Measurements from ENCODE around the gene EPHA5. TPM values are rescaled to one million over a fixed set of nuclear protein-coding genes. Genes with fewer than 3 reads are reported as not detected.

EPHA5 gene
- total and polyA plus RNA-seq, 9 of the 15 experiments (the other 6 are each of a cell fraction or from before 2014, with no cell fraction given): 0.04 TPM; not detected in 8

GRCh38 chr4:65450899-65451298 lies 219.4 kb downstream of the EPHA5 start:
- no peak for FAIRE-seq
- no peaks in the 10 kb centered on the region for H4K20me1 ChIP-seq (replicated peaks; ENCODE audit: control insufficient read depth, insufficient read depth, low read length)
- CTCF ChIA-PET (ENCODE audit: low intra/inter-chr PET ratio): no interaction called here
- no peaks in the 10 kb centered on the region for H3K4me1 ChIP-seq (replicated peaks in 1 of 2; ENCODE audit: control insufficient read depth in 2 of 2, insufficient read depth in 2 of 2, low read length in 2 of 2)
- no peak for TF ChIP-seq BCOR (IDR thresholded peaks at IDR 0.05)
- TF ChIP-seq ILK (tag; IDR thresholded peaks at IDR 0.05; ENCODE audit: borderline replicate concordance, low read depth): no peak
- TF ChIP-seq SRSF9 (IDR thresholded peaks at IDR 0.05; ENCODE audit: borderline replicate concordance, low read depth, low read length): no peak
- no peak for TF ChIP-seq ZNF785 (CRISPR knock-in tag; IDR thresholded peaks at IDR 0.05)
- no peak for TF ChIP-seq ZNF347 (CRISPR knock-in tag; IDR thresholded peaks at IDR 0.05; ENCODE audit: low read depth)
- TF ChIP-seq GTF2E2 (tag; IDR thresholded peaks at IDR 0.05): no peak
- TF ChIP-seq ATF2 (CRISPR knock-in tag; IDR thresholded peaks at IDR 0.05): no peak
- no peak for TF ChIP-seq SMAD4 (CRISPR knock-in tag; conservative IDR thresholded peaks at IDR 0.05)
- TF ChIP-seq HMG20B (CRISPR knock-in tag; IDR thresholded peaks at IDR 0.05): no peak
- no peak for TF ChIP-seq ZMIZ1 (IDR thresholded peaks at IDR 0.05; ENCODE audit: low read depth in 2 of 2, low read length in 2 of 2)
- no peak for TF ChIP-seq BRD9 (IDR thresholded peaks at IDR 0.05; ENCODE audit: low read depth, partially characterized antibody)
- H2AFZ ChIP-seq (ENCODE audit: low read depth, low read length): no peak overlapping the region
- no peak overlapping the region for H3K27ac ChIP-seq (ENCODE audit: extremely low read depth, low read depth, low read length)
- intact Hi-C loops (cut with micrococcal nuclease) (no loop called here), in situ Hi-C loops (cut with MboI) (no loop called here)
- H3K4me2 ChIP-seq (ENCODE audit: insufficient read depth, low read length): no peak overlapping the region
- POLR2A ChIA-PET: no interaction called here
- no peak overlapping the region for H3K9ac ChIP-seq (ENCODE audit: insufficient read depth in 1 of 2, low read depth in 2 of 2, low read length in 2 of 2)
- no peaks in the 10 kb centered on the region for H3K36me3 ChIP-seq (ENCODE audit: control insufficient read depth, insufficient read depth, low read length)
- no TSS peak for BruUV-seq (replicated peaks)
- 0% methylated on average over 2 of the region's 2 CpGs for WGBS (ENCODE audit: insufficient coverage, low coverage, missing lambda C conversion rate)
- H3K9me3 ChIP-seq (replicated peaks; ENCODE audit: control insufficient read depth, insufficient read depth, low read depth, low read length): no peaks in the 10 kb centered on the region; the same call in none of the 2 replicates
- H3K9me1 ChIP-seq (ENCODE audit: control insufficient read depth, insufficient read depth, low read length): no peaks in the 10 kb centered on the region
- H3K4me3 ChIP-seq: no peak overlapping the region
- H3K79me2 ChIP-seq (ENCODE audit: control insufficient read depth, insufficient read depth, low read length): no peaks in the 10 kb centered on the region
- ATAC-seq: no peak
- H3K27me3 ChIP-seq (ENCODE audit: control insufficient read depth in 2 of 2, insufficient read depth in 2 of 2, low read length in 2 of 2): no peaks in the 10 kb centered on the region
- DNase-seq (ENCODE audit: extremely low read depth in 1 of 4, low spot score in 3 of 4): no peak

All from K562 (cell line).